Measurements from ENCODE around the gene FOXJ2. TPM values are rescaled to one million over a fixed set of nuclear protein-coding genes. Genes with fewer than 3 reads are reported as not detected.
A peak's percentile ranks its signal among the peaks of the same experiment; 100 is the strongest.

FOXJ2 gene
- total RNA-seq, 1 experiment from 2014 or later = 30.3 TPM

GRCh38 chr12:8078398-8078797, 45.9 kb downstream of the FOXJ2 start:
- Histone ChIP-seq H3K36me3 (ENCODE audit: low read depth) (no peaks in the 10 kb centered on the region), H4K20me1 (ENCODE audit: insufficient read depth) (no peaks in the 10 kb centered on the region), H3K4me3 (no peak overlapping the region), H3K27me3 (ENCODE audit: insufficient read depth, low read depth) (no peaks in the 10 kb centered on the region), H3K4me1 (replicated peaks; ENCODE audit: insufficient read depth) (peaks cover 43% of the 10 kb centered on the region), H3K9me2 (ENCODE audit: insufficient read depth) (0 out of 2 replicates have a peak, but pooled peaks cover 7% of the 10 kb centered on the region), H3K27ac (no peak overlapping the region), H3K9me3 (ENCODE audit: insufficient read depth, low read depth) (no peaks in the 10 kb centered on the region), H3K79me2 (ENCODE audit: low read depth) (peaks cover 23% of the 10 kb centered on the region), H3F3A (ENCODE audit: insufficient read depth, low read depth) (peaks cover 34% of the 10 kb centered on the region; the same call in 1 of the 2 replicates), H3K4me2 (no peak overlapping the region), H2AFZ (no peak overlapping the region)
- CTCF ChIA-PET = interaction anchor here (0.6 to 1.9 kb wide), 9 partner anchors 20 to 253 kb away, joined by 3 to 13 read pairs (median 4); no protein-coding TSS in a partner anchor
- intact Hi-C loops (cut with micrococcal nuclease; ENCODE audit: unreplicated experiment) = loop anchor here (1.0 kb wide), 2 partner anchors 32 to 218 kb away; no protein-coding TSS in a partner anchor
- TF ChIP-seq EZH2 (IDR thresholded peaks at IDR 0.05; ENCODE audit: low read depth) (no peak), CTCF (conservative IDR thresholded peaks at IDR 0.05) (peak; percentile 67)
- DNase-seq = peak; percentile 39 to 62
- POLR2A ChIA-PET (ENCODE audit: unreplicated experiment) = interaction anchor here (0.7 kb wide), 3 partner anchors 144 to 1118 kb away, joined by 4 to 9 read pairs (median 8); no protein-coding TSS in a partner anchor
- no TSS peak for BruUV-seq (replicated peaks)

GRCh38 chr12:8078916-8079315, 46.4 kb downstream of the FOXJ2 start:
- peaks cover 28% of the 10 kb centered on the region for H3K79me2 ChIP-seq (ENCODE audit: low read depth)
- H3F3A ChIP-seq (ENCODE audit: insufficient read depth, low read depth) = peaks cover 34% of the 10 kb centered on the region; the same call in 1 of the 2 replicates
- POLR2A ChIA-PET (ENCODE audit: unreplicated experiment) = interaction anchor here (0.7 kb wide), 1 partner anchor 145 kb away, joined by 8 read pairs; no protein-coding TSS in a partner anchor
- no peaks in the 10 kb centered on the region for H3K27me3 ChIP-seq (ENCODE audit: insufficient read depth, low read depth)
- H3K4me2 ChIP-seq = no peak overlapping the region
- no peaks in the 10 kb centered on the region for H3K9me3 ChIP-seq (ENCODE audit: insufficient read depth, low read depth)
- H3K4me3 ChIP-seq = no peak overlapping the region
- TF ChIP-seq EZH2 (IDR thresholded peaks at IDR 0.05; ENCODE audit: low read depth) = no peak
- TF ChIP-seq CTCF (conservative IDR thresholded peaks at IDR 0.05) = no peak
- no peaks in the 10 kb centered on the region for H3K36me3 ChIP-seq (ENCODE audit: low read depth)
- no peak overlapping the region for H2AFZ ChIP-seq
- no peak overlapping the region for H3K27ac ChIP-seq
- intact Hi-C loops (cut with micrococcal nuclease; ENCODE audit: unreplicated experiment) = loop anchor here (1.0 kb wide), 2 partner anchors 33 to 219 kb away; no protein-coding TSS in a partner anchor
- no TSS peak for BruUV-seq (replicated peaks)
- CTCF ChIA-PET = interaction anchor here (0.6 to 1.5 kb wide), 5 partner anchors 21 to 253 kb away, joined by 3 to 6 read pairs (median 4); no protein-coding TSS in a partner anchor
- 0 out of 2 replicates have a peak, but pooled peaks cover 7% of the 10 kb centered on the region for H3K9me2 ChIP-seq (ENCODE audit: insufficient read depth)
- no peak for DNase-seq
- no peaks in the 10 kb centered on the region; the same call in 1 of the 2 replicates for H4K20me1 ChIP-seq (ENCODE audit: insufficient read depth)
- peaks cover 45% of the 10 kb centered on the region for H3K4me1 ChIP-seq (replicated peaks; ENCODE audit: insufficient read depth)

- no peaks in the 10 kb centered on the region for H3K27me3 ChIP-seq (ENCODE audit: insufficient read depth, low read depth)
- no peak overlapping the region for H2AFZ ChIP-seq
- peaks cover 40% of the 10 kb centered on the region for H3K79me2 ChIP-seq (ENCODE audit: low read depth)
- POLR2A ChIA-PET (ENCODE audit: unreplicated experiment) = no interaction called here
- no peaks in the 10 kb centered on the region for H3K9me3 ChIP-seq (ENCODE audit: insufficient read depth, low read depth)
- H3K36me3 ChIP-seq (ENCODE audit: low read depth) = no peaks in the 10 kb centered on the region
- H4K20me1 ChIP-seq (ENCODE audit: insufficient read depth) = no peaks in the 10 kb centered on the region; the same call in 1 of the 2 replicates
- CTCF ChIA-PET = interaction anchor here (0.6 kb wide), 1 partner anchor 227 kb away, joined by 3 read pairs; no protein-coding TSS in a partner anchor
- H3K4me2 ChIP-seq = peak overlapping the region; percentile 97
- H3K27ac ChIP-seq = peak overlapping the region; percentile 91; the same call in 1 of the 2 replicates
- no peak for DNase-seq
- no TSS peak for BruUV-seq (replicated peaks)
- H3K9me2 ChIP-seq (ENCODE audit: insufficient read depth) = 0 out of 2 replicates have a peak, but pooled peaks cover 7% of the 10 kb centered on the region
- peaks cover 34% of the 10 kb centered on the region; the same call in 1 of the 2 replicates for H3F3A ChIP-seq (ENCODE audit: insufficient read depth, low read depth)
- H3K4me3 ChIP-seq = peak overlapping the region; percentile 94; the same call in 1 of the 2 replicates
- TF ChIP-seq EZH2 (IDR thresholded peaks at IDR 0.05; ENCODE audit: low read depth) (no peak), CTCF (conservative IDR thresholded peaks at IDR 0.05) (no peak)
- intact Hi-C loops (cut with micrococcal nuclease; ENCODE audit: unreplicated experiment) = loop anchor here (2.0 kb wide), 1 partner anchor 53 kb away; no protein-coding TSS in a partner anchor
- peaks cover 45% of the 10 kb centered on the region for H3K4me1 ChIP-seq (replicated peaks; ENCODE audit: insufficient read depth)
Measured at GRCh38 chr12:8080120-8080519, 47.6 kb downstream of the FOXJ2 start.

Measured in PC-9 (cell line).